Measurements from ENCODE around the gene ZBTB2.

GRCh38 chr6:151388997-151389617 lies 2.3 kb downstream of the ZBTB2 start:
- TF ChIP-seq, protein P1, sequence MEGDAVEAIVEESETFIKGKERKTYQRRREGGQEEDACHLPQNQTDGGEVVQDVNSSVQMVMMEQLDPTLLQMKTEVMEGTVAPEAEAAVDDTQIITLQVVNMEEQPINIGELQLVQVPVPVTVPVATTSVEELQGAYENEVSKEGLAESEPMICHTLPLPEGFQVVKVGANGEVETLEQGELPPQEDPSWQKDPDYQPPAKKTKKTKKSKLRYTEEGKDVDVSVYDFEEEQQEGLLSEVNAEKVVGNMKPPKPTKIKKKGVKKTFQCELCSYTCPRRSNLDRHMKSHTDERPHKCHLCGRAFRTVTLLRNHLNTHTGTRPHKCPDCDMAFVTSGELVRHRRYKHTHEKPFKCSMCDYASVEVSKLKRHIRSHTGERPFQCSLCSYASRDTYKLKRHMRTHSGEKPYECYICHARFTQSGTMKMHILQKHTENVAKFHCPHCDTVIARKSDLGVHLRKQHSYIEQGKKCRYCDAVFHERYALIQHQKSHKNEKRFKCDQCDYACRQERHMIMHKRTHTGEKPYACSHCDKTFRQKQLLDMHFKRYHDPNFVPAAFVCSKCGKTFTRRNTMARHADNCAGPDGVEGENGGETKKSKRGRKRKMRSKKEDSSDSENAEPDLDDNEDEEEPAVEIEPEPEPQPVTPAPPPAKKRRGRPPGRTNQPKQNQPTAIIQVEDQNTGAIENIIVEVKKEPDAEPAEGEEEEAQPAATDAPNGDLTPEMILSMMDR (conservative IDR thresholded peaks at IDR 0.05): no peak
- no peak for TF ChIP-seq ZFX (IDR thresholded peaks at IDR 0.05)
